ENCODE results near the gene NAE1.
"Not testable (repeated sequence)": the region's sequence is repeated elsewhere in the genome, so short reads cannot be mapped to it uniquely, and the experiment has no call there.

NAE1 gene

DNA sequence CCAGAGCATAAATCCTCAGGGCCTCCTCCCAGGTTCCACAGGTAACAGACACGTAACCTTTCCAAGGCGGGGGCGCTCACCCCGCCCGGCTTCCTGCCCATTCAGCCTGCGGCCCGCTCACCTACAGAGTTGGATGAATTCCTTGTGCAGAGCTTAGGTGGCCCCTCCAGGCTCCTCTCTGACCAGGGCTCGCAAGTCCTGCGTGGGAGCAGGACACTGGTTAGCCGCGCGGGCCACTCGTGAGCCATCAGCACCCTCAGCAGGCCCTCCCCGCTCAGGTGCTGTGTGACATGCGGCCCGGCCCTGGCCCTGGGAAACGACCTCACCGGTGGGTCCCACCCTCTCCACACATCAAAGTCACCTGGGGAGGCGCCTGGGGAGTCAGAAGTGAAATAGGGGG is 29.9 kb downstream of the NAE1 start:
- DNase-seq = no peak

DNA sequence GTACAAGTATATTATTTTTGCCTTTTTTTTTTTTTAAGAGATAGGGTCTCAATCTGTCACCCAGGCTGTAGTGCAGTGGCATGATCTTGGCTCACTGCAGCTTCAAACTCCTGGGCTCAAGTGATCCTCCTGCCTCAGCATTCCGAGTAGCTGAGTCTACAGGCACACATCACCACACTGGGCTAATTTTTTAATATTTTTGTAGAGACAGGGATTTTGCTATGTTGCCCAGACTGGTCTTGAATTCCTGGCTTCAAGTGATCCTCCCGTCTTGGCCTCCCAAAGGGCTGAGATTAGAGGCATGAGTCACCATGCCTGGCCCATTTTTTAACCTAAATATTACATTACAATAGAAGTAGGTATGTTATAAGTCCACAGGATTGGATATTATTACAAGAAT is 32.6 kb downstream of the NAE1 start:
- no peak for DNase-seq

DNA sequence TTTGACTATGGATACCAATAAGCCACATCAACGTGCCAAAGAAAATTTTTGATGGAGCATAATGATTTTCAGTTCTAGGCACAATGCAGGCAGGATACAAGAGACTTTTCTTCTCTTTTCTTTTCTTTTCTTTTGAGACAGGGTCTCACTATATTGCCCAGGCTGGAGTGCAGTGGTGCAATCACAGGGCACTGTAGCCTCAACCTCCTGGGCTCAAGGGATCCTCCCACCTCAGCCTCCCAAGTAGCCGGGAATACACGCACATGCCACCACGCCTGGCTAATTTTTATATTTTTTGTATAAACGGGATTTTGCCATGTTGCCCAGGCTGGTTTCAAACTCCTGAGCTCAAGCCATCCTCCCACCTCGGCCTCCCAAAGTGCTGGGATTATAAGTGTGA is 36.8 kb downstream of the NAE1 start:
- DNase-seq = not testable (repeated sequence)

DNA sequence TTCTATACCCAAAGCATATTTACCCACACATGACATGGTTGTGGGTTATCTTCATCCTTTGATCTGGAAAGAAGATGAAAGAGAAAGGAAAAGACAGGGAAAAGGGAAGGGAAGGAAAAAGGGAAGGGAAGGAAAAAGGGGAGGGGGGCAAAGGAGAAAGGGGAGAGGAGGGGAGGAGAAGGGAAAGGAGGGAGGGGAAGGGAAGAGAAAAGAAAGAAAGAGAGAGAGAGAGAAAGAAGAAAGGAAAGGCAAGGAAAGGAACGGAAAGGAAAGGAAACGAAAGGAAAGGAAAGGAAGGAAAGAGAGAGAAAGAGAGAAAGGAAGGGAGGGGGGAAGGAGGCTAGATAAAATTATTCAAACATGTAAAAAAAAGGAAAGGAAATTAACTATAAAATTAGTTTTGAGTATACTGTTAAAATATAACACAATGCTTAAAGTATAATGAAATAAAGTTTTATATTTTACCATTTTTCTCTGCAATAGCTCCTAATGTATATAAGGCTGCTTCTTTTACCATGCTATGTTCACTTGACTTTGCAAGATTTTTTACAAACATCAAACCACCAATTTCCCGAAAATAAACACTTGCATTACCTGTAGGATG is 40.5 kb downstream of the NAE1 start:
- DNase-seq = no peak

DNA sequence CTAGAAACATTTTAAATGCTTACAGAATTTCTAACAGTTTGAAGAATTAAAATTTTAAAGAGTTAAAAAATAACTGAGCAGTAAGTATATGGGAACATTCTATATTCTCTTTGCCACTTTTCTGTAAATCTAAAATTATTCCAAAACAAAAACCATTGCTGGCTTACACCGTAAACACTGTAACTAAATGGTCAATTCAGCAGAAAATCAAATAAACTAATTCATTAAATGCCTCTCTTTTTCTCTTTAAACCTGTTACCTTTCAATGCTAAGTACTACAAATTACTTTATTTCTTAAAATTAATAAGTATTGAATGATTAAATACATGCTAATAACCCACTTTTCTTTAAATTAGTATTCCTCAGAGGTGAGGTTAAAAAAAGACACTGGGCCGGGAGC is 43.3 kb downstream of the NAE1 start:
- no peak for DNase-seq

DNA sequence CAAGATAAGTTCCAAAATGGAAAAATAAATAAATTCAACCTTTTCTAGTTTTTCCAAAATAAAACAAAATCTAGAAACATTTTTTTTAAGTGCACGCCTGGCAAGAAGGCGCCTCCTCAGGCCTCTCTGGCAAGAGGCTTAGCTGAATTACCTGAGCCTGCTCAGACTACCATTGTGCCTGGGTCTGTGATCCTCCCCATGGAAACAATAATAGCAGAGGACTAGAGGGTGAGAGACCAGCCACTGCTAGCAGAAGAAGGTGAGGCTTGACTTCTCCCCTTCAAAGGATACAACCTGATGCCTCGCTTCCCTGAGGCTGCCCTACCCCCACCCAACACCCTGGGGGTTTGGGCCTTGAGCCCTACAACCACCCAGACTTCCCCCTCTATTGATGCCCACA is 44.2 kb downstream of the NAE1 start:
- no peak for DNase-seq

DNA sequence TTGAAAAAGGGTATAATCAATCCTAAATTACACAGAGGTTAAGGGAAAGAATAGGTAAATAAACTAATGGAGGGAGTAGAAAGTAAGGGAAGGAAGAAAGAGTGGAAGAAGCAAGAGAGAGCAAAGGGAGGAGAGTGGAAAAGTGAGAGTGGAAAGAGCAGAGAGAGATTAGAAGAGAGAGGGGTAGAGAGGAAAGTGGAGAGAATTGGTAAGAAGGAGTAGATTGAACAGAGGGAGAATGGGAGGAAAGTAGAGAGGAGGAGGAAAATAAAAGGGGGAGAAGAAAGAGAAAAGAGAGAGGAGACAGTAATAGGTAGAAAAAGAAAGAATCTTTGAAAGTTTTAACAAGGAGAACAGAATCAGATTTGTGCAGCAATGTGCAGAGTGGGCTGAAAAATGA is 54.3 kb downstream of the NAE1 start:
- DNase-seq = no peak

DNA sequence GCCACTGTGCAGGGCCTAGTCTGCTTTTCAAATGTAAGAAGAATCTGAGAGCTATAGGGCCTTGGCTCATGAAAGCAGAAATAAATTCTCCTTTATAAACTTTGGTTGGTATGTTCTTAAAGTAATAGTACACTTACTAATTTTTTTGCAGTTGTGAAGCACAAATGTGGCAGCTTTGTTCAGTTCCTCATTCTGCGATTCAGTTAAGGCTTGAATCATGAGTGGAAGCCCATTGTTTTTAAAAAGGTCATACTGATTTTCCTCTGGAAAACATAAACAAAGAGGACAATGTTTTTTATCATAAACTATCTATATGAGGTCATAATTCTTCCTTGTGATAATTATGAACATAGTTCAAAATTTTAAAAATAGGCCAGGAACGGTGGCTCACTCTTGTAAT is 55.8 kb downstream of the NAE1 start:
- DNase-seq = no peak

DNA sequence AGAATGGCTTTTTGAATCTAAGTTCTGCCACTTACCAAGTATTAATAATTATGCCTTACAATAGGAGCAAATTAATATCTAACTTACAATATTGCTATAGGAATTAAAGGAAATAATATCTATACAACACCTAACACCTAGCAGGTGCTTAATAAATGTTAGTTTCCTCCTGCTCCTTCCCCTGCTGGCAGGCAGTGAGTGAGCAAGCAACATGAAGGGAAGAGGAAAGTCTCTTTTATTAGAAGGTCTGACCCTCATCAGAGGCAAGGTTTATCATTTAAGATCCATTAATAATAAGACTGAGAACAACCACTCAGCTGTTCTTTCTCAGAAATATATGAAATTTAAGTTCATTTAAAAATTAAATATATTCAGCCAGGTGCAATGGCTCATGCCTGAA is 72.7 kb downstream of the NAE1 start:
- no peak for DNase-seq

DNA sequence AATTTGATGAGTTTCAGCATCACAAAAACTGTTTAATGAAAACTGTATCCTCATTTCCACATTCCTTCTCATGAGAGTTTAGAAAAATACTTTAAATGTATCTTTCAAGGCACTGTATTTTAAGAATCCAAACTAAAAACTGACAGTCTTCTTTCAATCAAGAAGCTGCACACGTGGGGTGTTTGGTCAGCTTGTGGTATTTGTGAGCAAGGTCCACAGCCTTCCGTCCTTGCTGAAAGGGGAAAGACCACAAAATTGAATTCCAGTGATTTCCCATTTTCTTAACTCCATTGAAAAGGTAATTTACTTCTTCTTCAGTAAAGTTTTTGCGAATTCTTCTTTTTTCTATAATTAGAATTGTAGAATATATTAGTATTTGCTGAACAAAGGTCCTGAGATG is 76.0 kb downstream of the NAE1 start:
- DNase-seq = no peak

DNA sequence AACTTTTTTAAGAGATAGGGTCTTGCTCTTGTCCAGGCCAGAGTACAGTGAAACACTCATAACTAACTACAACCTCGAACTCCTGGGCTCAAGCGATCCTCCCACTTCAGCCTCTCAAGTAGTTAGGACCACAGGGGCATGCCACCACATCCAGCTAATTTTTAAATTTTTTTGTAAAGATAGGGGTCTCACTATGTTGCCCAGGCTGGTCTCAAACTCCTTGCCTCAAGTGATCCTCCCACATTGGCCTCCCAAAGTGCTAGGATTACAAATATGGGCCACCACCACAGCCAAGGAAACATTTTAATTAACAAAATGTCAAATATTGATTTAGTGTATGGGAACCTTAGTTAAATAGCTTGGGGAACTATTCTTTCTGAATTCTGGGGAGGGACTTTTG is 76.6 kb downstream of the NAE1 start:
- no peak for DNase-seq

DNA sequence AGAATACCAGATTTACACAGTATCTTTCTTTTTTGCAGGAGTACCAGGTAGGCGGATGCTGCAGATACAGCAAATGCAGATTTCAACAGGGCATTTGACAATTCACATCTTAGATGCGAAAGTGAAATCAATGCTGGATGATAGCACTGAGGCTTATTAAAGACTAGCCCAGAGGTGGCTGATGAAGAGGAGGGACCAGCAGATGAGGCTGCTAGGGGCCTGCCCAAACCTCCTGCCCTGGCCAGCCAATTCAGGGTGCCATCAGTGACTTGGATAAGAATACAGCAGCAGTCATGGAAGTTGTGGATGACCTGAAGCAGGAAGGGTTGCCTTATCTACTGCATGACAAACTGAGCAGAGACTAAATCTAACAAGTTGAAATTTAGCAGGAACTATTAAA is 77.8 kb downstream of the NAE1 start:
- DNase-seq = no peak

All from NCI-H187 (cell line).